Kasumi-1 (cell line): ENCODE data around the gene SHROOM1.
"Not testable (repeated sequence)": the region's sequence is repeated elsewhere in the genome, so short reads cannot be mapped to it uniquely, and the experiment has no call there.

ENCODE experiments used
- DNase-seq, 2 experiments: peaks; one replicate each; lab custom pipeline; 2025; lab: John Stamatoyannopoulos, UW

The SHROOM1 gene

GRCh38 chr5:132805872-132806271 lies 24.6 kb downstream of the SHROOM1 start:
- not testable (repeated sequence) for DNase-seq

GRCh38 chr5:132804219-132804618 lies 26.2 kb downstream of the SHROOM1 start:
- not testable (repeated sequence) for DNase-seq

GRCh38 chr5:132802685-132803066 lies 27.8 kb downstream of the SHROOM1 start:
- not testable (repeated sequence) for DNase-seq

- DNase-seq: no peak
Observed at GRCh38 chr5:132802044-132802684, 28.3 kb downstream of the SHROOM1 start.

GRCh38 chr5:132800545-132800944 lies 29.9 kb downstream of the SHROOM1 start:
- DNase-seq: no peak

GRCh38 chr5:132799392-132799791 lies 31.1 kb downstream of the SHROOM1 start:
- no peak for DNase-seq

- no peak for DNase-seq
Observed at GRCh38 chr5:132797651-132798050, 32.8 kb downstream of the SHROOM1 start.

GRCh38 chr5:132791026-132791425 lies 39.4 kb downstream of the SHROOM1 start:
- no peak for DNase-seq

- DNase-seq: no peak
Observed at GRCh38 chr5:132790201-132790865, 40.1 kb downstream of the SHROOM1 start.

GRCh38 chr5:132788990-132789886 lies 41.2 kb downstream of the SHROOM1 start:
- no peak for DNase-seq

GRCh38 chr5:132788508-132788907 lies 41.9 kb downstream of the SHROOM1 start:
- no peak for DNase-seq

- DNase-seq: no peak
Observed at GRCh38 chr5:132787076-132787475, 43.4 kb downstream of the SHROOM1 start.

- no peak for DNase-seq
Observed at GRCh38 chr5:132785864-132786263, 44.6 kb downstream of the SHROOM1 start.

- no peak for DNase-seq
Observed at GRCh38 chr5:132785365-132785764, 45.1 kb downstream of the SHROOM1 start.

GRCh38 chr5:132782101-132782500 lies 48.3 kb downstream of the SHROOM1 start:
- DNase-seq: peak; percentile 73 to 80

- DNase-seq: no peak
Observed at GRCh38 chr5:132781029-132781428, 49.4 kb downstream of the SHROOM1 start.

GRCh38 chr5:132780577-132780976 lies 49.9 kb downstream of the SHROOM1 start:
- peak in 1 of 2 experiments; percentile 19 for DNase-seq

GRCh38 chr5:132779961-132780360 lies 50.5 kb downstream of the SHROOM1 start:
- DNase-seq: no peak

- no peak for DNase-seq
Observed at GRCh38 chr5:132778856-132779255, 51.6 kb downstream of the SHROOM1 start.

GRCh38 chr5:132778129-132778528 lies 52.3 kb downstream of the SHROOM1 start:
- no peak for DNase-seq

- no peak for DNase-seq
Observed at GRCh38 chr5:132777209-132778069, 53.0 kb downstream of the SHROOM1 start, which contains the start of gene SEPTIN8. Gene SEPTIN8, minus strand, starts transcription at chr5:132777239. Its CDS starts 102 bp downstream, at chr5:132777137.

GRCh38 chr5:132776938-132777208 lies 53.6 kb downstream of the SHROOM1 start:
- no peak for DNase-seq
